Trophoblast cell (in vitro differentiated cells and primary cell): ENCODE data around the gene OR6B1.

ENCODE experiments used
- DNase-seq, 2 donors: peaks; one replicate each; pipeline ENCODE4 v3.0.0-alpha.2; 2016
- H2AFZ ChIP-seq: 2 replicates; pipeline ENCODE4 v1.6.1; 2013; ENCODE audit warnings: low read length, moderate library complexity, mild to moderate bottlenecking; ENCODE audit not compliant: insufficient read depth, poor library complexity
- H2AK5ac ChIP-seq: 2 replicates; pipeline ENCODE4 v1.6.1; 2013; ENCODE audit warnings: mild to moderate bottlenecking, low read length
- H2BK120ac ChIP-seq: 2 replicates; pipeline ENCODE4 v1.6.1; 2013; ENCODE audit warnings: low read length, mild to moderate bottlenecking, moderate library complexity; ENCODE audit not compliant: insufficient read depth, poor library complexity
- H2BK12ac ChIP-seq: 2 replicates; pipeline ENCODE4 v1.6.1; 2013; ENCODE audit warnings: mild to moderate bottlenecking, low read length, moderate library complexity
- H2BK5ac ChIP-seq: 2 replicates; pipeline ENCODE4 v1.6.1; 2013; ENCODE audit warnings: low read length, low read depth, moderate library complexity, mild to moderate bottlenecking; ENCODE audit not compliant: poor library complexity
- H3K14ac ChIP-seq: 2 replicates; pipeline ENCODE4 v1.6.1; 2013; ENCODE audit warnings: mild to moderate bottlenecking, low read length
- H3K18ac ChIP-seq: 2 replicates; pipeline ENCODE4 v1.6.1; 2013; ENCODE audit warnings: mild to moderate bottlenecking, low read length
- H3K23ac ChIP-seq: 2 replicates; pipeline ENCODE4 v1.6.1; 2013; ENCODE audit warnings: low read length
- H3K27ac ChIP-seq: 2 replicates; pipeline ENCODE4 v1.5.1; 2013; ENCODE audit warnings: low read depth, mild to moderate bottlenecking, inconsistent platforms, low read length, moderate library complexity
- H3K27me3 ChIP-seq: 2 replicates; pipeline ENCODE4 v1.6.1; 2013; ENCODE audit warnings: inconsistent platforms, mild to moderate bottlenecking, low read length, moderate library complexity; ENCODE audit not compliant: insufficient read depth
- H3K36me3 ChIP-seq, 2 experiments: 1 replicate in 1 of 2; 2 replicates in 1 of 2; pipeline ENCODE4 v1.6.1; 2013; ENCODE audit warnings: low read length in 2 of 2, mild to moderate bottlenecking in 2 of 2, moderate library complexity in 1 of 2; ENCODE audit not compliant: insufficient read depth in 2 of 2, control insufficient read depth in 1 of 2
- H3K4ac ChIP-seq: 2 replicates; pipeline ENCODE4 v1.6.1; 2013; ENCODE audit warnings: low read depth, mild to moderate bottlenecking, low read length, moderate library complexity
- H3K4me1 ChIP-seq, 2 experiments: 1 replicate in 1 of 2; 2 replicates in 1 of 2; pipeline ENCODE4 v1.6.1; 2013; ENCODE audit warnings: low read length in 2 of 2, mild to moderate bottlenecking in 2 of 2, moderate library complexity in 1 of 2; ENCODE audit not compliant: insufficient read depth in 2 of 2, control insufficient read depth in 1 of 2
- H3K4me2 ChIP-seq: 2 replicates; pipeline ENCODE4 v1.6.1; 2013; ENCODE audit warnings: inconsistent platforms, mild to moderate bottlenecking, low read length, moderate library complexity
- H3K4me3 ChIP-seq: 2 replicates; pipeline ENCODE4 v1.5.1; 2013; ENCODE audit warnings: mild to moderate bottlenecking, low read depth, low read length, inconsistent platforms
- H3K79me1 ChIP-seq: one replicate; pipeline ENCODE4 v1.6.1; 2013; ENCODE audit warnings: low read length
- H3K79me2 ChIP-seq: 2 replicates; pipeline ENCODE4 v1.6.1; 2013; ENCODE audit warnings: low read length, mild to moderate bottlenecking; ENCODE audit not compliant: control insufficient read depth, insufficient read depth, poor library complexity
- H3K9ac ChIP-seq: 2 replicates; pipeline ENCODE4 v1.6.1; 2013; ENCODE audit warnings: mild to moderate bottlenecking, low read length
- H3K9me3 ChIP-seq: 2 replicates; pipeline ENCODE4 v1.6.1; 2013; ENCODE audit warnings: low read depth, mild to moderate bottlenecking, control low read depth, inconsistent platforms, low read length; ENCODE audit not compliant: insufficient read depth
- H4K12ac ChIP-seq: 2 replicates; pipeline ENCODE4 v1.6.1; 2013; ENCODE audit warnings: low read depth, mild to moderate bottlenecking, low read length, moderate library complexity
- H4K8ac ChIP-seq: 2 replicates; pipeline ENCODE4 v1.6.1; 2013; ENCODE audit warnings: low read depth, mild to moderate bottlenecking, low read length, moderate library complexity
- H4K91ac ChIP-seq: one replicate; pipeline ENCODE4 v1.6.1; 2013; ENCODE audit warnings: low read depth, mild to moderate bottlenecking, low read length, moderate library complexity
- WGBS: extraction: QIAGEN DNeasy Blood & Tissue Kit; methylation state at CpG from one replicate; pipeline ENCODE4 v1.1.7; 2013; ENCODE audit warnings: missing lambda C conversion rate; ENCODE audit not compliant: insufficient read length, insufficient coverage; ENCODE audit errors: extremely low coverage; 5-methylcytosine and 5-hydroxymethylcytosine counted together

Gene OR6B1

DNA sequence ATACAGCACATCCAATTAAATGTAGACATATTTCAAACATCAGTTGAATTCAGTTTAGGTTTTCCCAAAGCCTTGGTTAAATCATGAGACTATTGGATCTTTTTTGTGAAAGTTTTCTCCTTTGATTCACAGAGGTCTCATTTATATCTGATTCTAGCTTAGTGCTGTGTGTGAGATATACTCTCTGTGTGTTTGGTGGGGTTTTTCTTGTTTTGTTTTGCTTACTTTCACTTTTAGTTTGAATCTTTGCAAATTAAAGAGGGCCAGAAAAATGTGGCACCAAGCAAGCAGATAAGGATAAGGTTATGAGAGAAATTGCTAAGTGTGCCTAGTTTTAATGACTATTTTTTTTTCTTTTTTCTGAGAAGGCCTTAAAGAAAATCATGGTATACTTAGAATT, 12.6 kb upstream of the OR6B1 start:
- no peak overlapping the region for H2AFZ ChIP-seq
- H2BK5ac ChIP-seq = no peak overlapping the region
- H3K27me3 ChIP-seq = no peaks in the 10 kb centered on the region
- no peak for DNase-seq
- no peak overlapping the region for H3K4me3 ChIP-seq
- no peak overlapping the region for H3K27ac ChIP-seq
- H3K36me3 ChIP-seq = no peaks in the 10 kb centered on the region
- no peak overlapping the region for H4K8ac ChIP-seq
- H3K79me1 ChIP-seq = no peaks in the 10 kb centered on the region
- no peak overlapping the region for H3K4me2 ChIP-seq
- H3K23ac ChIP-seq = no peak overlapping the region
- no peak overlapping the region for H3K18ac ChIP-seq
- H3K9me3 ChIP-seq = peaks cover 1% of the 10 kb centered on the region
- H3K4me1 ChIP-seq = no peaks in the 10 kb centered on the region
- H3K9ac ChIP-seq = no peak overlapping the region
- no peak overlapping the region for H2BK120ac ChIP-seq
- H3K14ac ChIP-seq = no peak overlapping the region
- no peak overlapping the region for H2AK5ac ChIP-seq
- H3K79me2 ChIP-seq = no peaks in the 10 kb centered on the region
- H2BK12ac ChIP-seq = no peak overlapping the region
- H4K91ac ChIP-seq = no peak overlapping the region
- no peak overlapping the region for H3K4ac ChIP-seq
- no peak overlapping the region for H4K12ac ChIP-seq

DNA sequence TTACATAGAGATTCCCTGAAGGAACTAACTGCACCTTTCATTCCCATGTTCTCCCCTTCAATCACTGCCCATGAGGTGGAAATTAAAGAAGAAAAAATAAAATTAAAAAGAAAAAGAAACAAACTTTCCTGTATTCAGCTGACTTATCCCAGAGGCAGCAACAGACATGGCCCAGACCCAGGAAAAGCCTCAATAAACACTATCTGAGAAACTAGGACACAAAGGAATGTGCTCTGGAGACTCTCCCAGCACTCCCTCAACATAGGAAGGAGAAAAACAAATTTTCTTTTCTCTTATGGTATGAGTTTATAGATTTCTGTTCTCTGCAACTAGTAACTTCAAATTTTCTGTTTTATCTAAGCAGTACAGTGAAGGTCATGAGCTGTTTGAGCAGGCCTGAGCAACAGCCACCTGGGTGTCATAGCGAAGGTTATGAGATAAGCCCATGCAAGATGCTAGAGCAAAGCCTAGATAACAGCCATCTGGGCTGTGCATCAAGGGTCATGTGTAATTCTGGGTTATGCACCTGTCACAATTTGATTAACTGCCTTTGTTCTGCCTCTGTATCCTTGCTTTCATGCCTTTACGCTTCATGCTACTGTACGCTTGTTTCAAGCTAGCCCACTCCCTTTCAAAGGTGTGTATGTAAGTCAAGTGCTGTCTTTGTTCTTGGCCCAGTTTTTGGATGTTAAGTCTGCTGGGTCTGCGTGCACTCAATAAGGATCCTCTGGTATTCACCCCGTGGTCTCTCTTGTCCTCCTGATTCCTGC, 11.0 kb upstream of the OR6B1 start:
- H2AFZ ChIP-seq = no peak overlapping the region
- H3K36me3 ChIP-seq = no peaks in the 10 kb centered on the region
- H3K79me2 ChIP-seq = no peaks in the 10 kb centered on the region
- no peak overlapping the region for H2AK5ac ChIP-seq
- H3K18ac ChIP-seq = no peak overlapping the region
- no peak overlapping the region for H3K4ac ChIP-seq
- no peak overlapping the region for H2BK120ac ChIP-seq
- H4K91ac ChIP-seq = no peak overlapping the region
- no peak overlapping the region for H3K4me3 ChIP-seq
- no peaks in the 10 kb centered on the region for H3K4me1 ChIP-seq
- no peak overlapping the region for H4K8ac ChIP-seq
- H3K27me3 ChIP-seq = no peaks in the 10 kb centered on the region
- no peak overlapping the region for H3K9ac ChIP-seq
- no peak overlapping the region for H3K23ac ChIP-seq
- H3K14ac ChIP-seq = no peak overlapping the region
- no peak overlapping the region for H3K4me2 ChIP-seq
- no peak for DNase-seq
- no peak overlapping the region for H4K12ac ChIP-seq
- H3K9me3 ChIP-seq = peaks cover 1% of the 10 kb centered on the region
- H2BK12ac ChIP-seq = no peak overlapping the region
- no peaks in the 10 kb centered on the region for H3K79me1 ChIP-seq
- no peak overlapping the region for H3K27ac ChIP-seq
- no peak overlapping the region for H2BK5ac ChIP-seq
- no CpG with 5 or more reads among the region's 5 CpGs for WGBS

DNA sequence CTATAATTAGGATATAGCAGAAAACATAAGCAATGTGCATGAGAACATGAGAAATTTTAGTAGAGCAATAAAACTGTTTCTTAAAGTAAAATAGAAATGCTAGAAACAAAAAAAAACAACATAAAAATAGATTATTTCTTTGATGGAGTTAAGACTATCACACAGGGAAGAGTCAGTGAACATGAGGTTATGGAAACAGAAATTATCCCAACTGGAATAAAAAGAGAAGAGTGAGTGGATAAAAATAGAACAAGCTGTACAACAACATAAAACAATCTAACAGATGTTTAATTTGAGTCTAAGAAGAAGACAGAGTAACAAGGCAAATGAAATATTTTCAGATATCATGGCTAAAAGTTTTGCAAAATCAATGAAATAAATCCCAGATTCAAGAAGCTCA, 7.5 kb upstream of the OR6B1 start:
- Histone ChIP-seq H4K91ac (no peak overlapping the region), H2AK5ac (no peak overlapping the region), H3K79me1 (no peaks in the 10 kb centered on the region), H2BK5ac (no peak overlapping the region), H3K4me3 (no peak overlapping the region), H3K79me2 (no peaks in the 10 kb centered on the region), H3K4me1 (no peaks in the 10 kb centered on the region), H2BK120ac (no peak overlapping the region), H4K8ac (no peak overlapping the region), H2BK12ac (no peak overlapping the region), H3K18ac (no peak overlapping the region), H3K4ac (no peak overlapping the region), H3K14ac (no peak overlapping the region), H3K4me2 (no peak overlapping the region), H2AFZ (no peak overlapping the region), H3K36me3 (no peaks in the 10 kb centered on the region), H3K9ac (no peak overlapping the region), H3K9me3 (no peaks in the 10 kb centered on the region), H4K12ac (no peak overlapping the region), H3K23ac (no peak overlapping the region), H3K27ac (no peak overlapping the region), H3K27me3 (no peaks in the 10 kb centered on the region)
- DNase-seq = no peak

DNA sequence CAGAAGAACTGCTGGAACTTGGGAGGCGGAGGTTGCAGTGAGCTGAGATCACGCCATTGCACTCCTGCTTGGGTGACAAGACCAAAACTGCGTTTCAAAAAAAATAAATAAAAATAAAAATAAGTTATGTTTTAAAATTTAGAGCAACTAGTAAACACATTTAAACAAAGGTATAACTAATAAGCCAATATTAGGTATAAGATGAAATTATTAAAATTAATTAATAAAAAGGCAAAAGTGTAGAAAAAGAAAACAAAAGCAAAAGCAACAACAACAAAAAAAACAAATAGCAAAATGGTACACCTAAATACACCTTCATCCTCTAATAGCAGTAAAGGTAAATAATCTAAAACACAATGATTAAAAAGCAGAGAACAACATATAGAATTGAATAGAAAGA, 6.2 kb upstream of the OR6B1 start:
- Histone ChIP-seq H3K79me1 (no peaks in the 10 kb centered on the region), H4K12ac (no peak overlapping the region), H3K9me3 (no peaks in the 10 kb centered on the region), H3K14ac (no peak overlapping the region), H3K27me3 (no peaks in the 10 kb centered on the region), H3K9ac (no peak overlapping the region), H3K18ac (no peak overlapping the region), H3K27ac (no peak overlapping the region), H2BK12ac (no peak overlapping the region), H4K91ac (no peak overlapping the region), H3K79me2 (no peaks in the 10 kb centered on the region), H2AFZ (no peak overlapping the region), H2BK5ac (no peak overlapping the region), H3K23ac (no peak overlapping the region), H3K4me2 (no peak overlapping the region), H2AK5ac (no peak overlapping the region), H3K4ac (no peak overlapping the region), H3K4me1 (no peaks in the 10 kb centered on the region), H3K4me3 (no peak overlapping the region), H4K8ac (no peak overlapping the region), H3K36me3 (no peaks in the 10 kb centered on the region), H2BK120ac (no peak overlapping the region)
- WGBS = no CpG with 5 or more reads among the region's 3 CpGs
- DNase-seq = no peak
